ENCODE results near the gene PISD.

PISD gene

DNA sequence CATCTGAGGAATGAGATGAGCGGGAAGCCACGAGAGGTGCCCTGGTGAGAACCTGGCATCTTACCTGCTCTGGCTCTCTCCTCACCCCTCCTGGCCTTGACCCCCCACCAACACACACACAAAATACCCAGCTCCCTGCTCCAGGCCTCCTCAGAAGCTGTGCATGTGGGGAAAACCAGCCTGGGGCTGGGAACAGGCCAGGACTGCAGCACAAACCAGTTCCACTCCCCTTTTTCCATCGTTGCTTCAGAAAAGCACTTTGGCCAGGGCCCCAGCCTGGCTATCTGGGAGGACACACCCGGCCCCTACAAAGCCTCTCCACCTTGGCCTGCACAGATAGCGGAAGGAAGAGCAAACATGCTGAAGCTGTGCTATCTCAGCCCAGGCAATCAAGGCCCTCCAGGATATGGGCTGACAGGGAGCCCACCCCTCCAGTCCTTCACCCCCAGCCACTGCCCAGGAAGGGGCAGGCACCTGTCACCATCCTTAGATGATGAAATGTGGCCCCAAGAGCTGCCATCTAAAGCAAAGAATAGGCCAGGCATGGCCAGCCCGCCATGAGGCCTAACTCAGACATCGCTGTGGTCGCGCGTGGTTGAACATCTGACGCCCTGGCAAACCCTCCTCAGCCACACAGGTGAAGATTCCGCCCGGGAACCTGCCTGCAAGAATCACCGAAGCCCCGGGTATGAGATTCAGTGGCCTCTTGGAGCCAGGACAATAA is 35.4 kb downstream of the PISD start:
- no peak for DNase-seq (ENCODE audit: low read depth in 2 of 2)

DNA sequence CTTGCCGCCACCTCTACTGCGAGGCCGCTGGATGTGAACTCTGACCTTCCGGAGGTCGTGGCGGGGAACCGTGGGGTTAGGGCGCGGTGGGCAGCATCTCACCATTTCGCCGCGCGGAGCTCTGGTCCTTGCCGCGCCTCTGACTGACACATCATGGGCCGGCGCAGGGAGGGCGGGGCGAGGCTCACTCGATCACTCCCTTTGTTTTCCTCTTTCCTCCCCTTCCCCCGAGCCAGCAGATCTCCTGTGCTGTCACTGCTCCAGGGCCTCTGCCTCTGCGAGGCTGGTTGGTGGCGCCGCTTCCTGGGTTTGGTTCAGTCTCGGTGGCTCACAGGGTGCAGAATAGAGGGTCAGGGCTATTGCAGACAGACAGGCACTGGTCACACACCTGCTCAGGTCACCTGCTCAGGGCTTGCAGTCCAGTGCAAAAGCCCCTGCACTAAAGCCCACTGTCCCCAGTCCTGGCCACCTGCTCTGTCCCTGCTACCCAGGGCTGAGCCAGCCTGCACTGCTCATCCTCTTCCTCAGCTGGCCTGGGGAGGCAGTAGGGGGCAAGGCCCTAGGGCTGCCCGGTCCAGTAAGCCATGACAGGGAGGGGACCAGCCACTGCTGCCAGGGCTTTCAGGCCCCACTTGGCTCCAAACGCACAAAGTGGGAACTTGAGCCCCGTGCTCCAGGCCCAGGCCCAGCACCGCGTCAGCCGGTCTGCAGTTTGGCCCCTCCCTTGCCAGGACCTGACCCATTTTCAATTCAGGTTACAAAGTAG is 36.2 kb downstream of the PISD start:
- DNase-seq (ENCODE audit: low read depth in 2 of 2): no peak

DNA sequence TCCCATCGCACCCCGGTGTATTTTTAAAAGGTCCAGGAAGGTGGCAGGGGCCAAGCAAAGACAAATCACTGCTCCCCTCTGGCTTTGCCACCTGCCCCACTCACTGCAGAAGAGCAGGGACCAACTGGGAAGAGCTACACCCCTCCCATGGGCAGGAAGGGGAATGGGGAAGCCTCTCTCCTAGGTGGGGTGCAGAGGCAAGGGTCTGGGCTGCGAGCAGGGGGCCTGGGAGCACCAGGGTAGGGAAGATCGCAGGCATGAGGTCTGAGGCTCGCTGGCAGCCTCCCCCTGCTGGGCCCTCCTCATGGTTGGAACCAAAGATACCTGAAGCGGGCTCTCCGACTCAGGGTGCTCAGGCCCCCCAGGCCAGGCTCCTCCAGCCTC is 36.8 kb downstream of the PISD start:
- no peak for DNase-seq (ENCODE audit: low read depth in 2 of 2)

DNA sequence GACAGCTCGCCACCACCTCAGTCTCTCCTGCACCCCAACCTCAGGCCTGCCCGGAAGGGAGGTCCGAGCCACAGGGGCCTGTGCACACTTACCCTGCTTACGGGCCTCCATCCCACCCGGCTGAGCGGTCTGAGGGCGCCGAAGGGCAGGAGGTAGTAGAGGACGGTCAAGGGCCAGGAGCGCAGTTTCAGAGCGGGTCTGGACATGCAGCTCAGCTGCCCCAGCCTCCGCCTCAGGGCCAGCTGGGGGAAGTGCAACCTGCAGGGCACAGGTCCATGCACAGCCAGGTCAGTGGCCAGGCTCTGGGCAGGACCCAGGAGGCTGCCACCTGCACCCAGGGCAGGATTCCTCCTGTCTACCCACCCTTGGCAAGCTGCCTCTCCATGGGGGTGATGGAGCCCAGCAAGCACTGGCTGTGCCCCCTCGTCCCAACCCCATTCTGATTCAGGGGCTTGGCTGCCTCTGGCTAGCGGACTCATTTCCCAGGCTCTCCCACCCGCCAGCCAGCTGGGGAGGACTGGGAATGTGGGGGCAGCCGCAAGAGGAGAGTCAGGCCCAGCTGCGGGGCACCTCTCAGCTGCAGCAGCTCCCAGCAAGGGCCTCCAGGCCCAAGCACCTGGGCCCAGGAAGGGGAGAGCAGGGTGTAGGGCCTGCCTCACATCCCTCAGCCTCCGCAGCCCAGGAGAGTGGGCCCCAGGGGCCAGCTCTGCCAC is 38.3 kb downstream of the PISD start:
- DNase-seq (ENCODE audit: low read depth in 2 of 2): no peak

GRCh38 chr22:31622980-31623379 is 39.0 kb downstream of the PISD start:
- no peak for DNase-seq (ENCODE audit: low read depth in 2 of 2)

GRCh38 chr22:31621507-31622124 is 40.4 kb downstream of the PISD start:
- no peak for DNase-seq (ENCODE audit: low read depth in 2 of 2)

- DNase-seq (ENCODE audit: low read depth in 2 of 2): no peak
Measured at GRCh38 chr22:31620756-31621480, 41.1 kb downstream of the PISD start.

DNA sequence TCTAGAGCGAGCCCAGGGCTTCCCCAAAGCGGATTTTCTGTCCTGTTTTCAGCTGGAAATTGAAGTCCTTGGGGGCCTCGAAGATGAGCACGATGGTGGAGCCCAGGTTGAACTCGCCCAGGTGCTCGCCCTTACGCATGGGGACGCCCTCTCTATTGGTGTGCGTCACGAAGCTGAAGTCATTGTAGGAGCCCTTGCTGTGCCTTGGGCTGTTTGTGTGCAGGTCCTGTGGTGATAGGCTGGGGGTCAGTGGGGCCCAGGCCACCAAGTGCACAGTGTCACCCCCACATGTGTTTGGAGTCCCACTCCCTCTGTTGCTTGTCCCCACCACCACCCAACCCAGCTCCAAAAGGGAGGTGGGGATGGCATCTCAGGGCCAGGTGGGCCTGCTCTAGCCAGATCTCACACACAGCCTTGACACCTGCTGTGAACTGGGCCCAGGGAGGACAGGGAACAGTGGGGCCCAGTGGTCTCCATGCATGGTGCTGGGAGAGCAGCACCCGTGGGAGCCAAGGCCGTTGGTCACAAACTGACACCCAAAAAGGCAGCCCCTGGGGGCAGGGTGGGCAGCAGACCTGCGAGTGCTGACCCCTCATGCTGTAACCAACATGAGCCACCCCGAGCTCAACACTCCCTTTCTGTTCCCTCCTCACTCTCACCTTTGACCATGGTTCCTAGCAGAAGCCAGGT is 42.3 kb downstream of the PISD start:
- no peak for DNase-seq (ENCODE audit: low read depth in 2 of 2)

- DNase-seq (ENCODE audit: low read depth in 2 of 2): no peak
Measured at GRCh38 chr22:31618471-31619176, 43.4 kb downstream of the PISD start.

DNA sequence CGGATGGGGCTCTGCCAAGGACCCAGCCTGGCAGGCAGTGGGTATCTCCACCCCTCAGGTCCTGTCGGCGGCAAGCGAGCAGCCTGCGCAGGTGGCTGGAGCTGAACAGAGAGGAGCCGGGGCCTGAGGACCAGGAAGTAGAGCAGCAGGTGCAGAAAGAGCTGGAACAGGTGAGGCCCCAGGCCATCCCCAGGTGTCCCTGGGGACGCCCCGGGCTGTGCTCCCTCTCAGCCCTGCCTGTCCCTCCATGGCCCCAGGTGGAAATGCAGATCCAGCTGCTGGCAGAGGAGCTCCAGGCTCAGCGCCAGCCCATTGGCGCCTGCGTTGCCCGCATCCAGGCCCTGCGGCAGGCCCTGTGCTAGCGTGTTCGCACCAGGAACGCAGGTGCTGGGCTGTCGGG is 44.0 kb downstream of the PISD start:
- DNase-seq (ENCODE audit: low read depth in 2 of 2): no peak

DNA sequence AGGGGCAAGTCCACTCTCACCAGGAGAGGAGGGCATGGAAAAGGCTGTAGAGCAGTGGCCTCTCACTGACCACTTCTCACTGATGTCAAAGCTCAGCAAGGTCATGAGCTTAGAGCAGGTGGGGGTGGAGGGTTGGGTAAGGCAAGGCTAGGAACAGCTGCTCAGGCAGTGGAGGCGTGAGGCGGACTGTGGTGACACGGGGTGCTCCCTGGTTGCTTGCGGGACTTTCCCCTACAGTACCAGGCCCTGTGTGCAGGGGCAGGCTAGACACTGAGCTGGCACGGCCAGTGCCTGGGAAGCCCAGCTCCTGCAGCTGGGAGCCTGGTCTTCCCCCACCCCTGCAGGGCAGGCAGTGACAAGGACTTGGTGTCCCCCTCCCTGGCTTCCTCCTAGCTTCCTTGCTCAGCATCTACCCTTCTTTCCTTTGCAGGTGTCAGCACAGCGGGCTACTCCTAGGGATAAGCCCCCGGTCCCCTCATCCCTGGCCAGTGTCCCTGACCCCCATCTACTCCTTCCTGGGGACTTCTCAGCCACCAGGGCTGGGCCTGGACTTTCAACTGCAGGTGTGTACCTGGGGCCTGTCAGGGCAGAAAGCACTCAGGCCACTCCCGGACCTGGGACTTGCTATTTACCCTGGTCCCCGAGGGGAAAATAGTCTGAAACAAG is 45.6 kb downstream of the PISD start:
- no peak for DNase-seq (ENCODE audit: low read depth in 2 of 2)

GRCh38 chr22:31615940-31616314 is 46.1 kb downstream of the PISD start:
- no peak for DNase-seq (ENCODE audit: low read depth in 2 of 2)

DNA sequence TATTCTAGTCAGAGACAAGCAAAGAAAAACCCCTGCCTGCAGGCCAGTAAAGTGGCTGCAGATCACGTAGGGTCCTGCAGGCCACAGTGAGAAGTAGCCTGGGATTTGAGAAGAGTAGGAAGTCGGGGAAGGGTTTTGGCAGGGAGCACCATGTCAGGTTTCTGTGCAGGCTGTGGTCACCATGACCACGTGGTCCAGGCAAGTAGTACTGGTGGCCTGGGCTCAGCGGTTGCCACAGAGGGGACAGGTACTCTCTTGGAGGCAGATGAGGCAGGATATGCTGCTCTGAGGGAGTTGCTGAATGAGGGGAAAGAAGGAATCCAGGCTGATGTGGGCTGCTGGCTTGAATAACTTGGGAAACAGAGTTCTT is 46.5 kb downstream of the PISD start:
- no peak for DNase-seq (ENCODE audit: low read depth in 2 of 2)

DNA sequence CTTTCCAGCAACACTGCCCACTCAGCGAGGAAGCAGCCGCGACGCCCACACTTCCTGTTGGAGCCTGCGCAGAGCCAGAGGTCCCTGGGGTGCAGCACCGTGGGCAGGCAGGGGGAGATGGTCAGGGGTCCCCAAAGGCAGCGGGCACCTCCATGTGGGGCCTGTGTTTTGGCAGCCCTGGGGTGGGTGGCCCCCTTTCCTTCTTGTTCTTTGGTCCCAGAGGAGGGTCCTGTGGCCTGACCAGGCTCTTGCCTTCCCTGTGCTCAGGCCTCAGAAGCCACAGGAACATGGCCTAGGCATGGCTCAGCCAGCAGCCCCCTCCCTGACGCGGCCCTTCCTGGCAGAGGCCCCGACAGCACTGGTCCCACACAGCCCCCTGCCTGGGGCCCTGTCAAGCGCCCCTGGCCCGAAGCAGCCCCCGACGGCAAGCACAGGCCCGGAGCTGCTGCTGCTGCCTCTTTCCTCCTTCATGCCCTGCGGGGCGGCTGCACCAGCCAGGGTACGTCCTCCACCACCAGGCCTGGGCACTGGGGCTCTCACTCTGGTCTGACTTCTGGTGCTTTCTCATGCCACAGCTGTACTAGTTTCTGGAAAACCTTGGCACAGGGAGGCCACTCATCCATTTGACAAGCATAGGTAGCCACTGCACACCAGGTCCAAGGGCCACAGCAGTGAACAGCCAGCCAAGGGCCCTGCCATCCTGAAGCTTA is 47.1 kb downstream of the PISD start:
- no peak for DNase-seq (ENCODE audit: low read depth in 2 of 2)

- no peak for DNase-seq (ENCODE audit: low read depth in 2 of 2)
Measured at GRCh38 chr22:31613904-31614296, 48.1 kb downstream of the PISD start.

GRCh38 chr22:31613286-31613903 is 48.6 kb downstream of the PISD start:
- no peak for DNase-seq (ENCODE audit: low read depth in 2 of 2)

- DNase-seq (ENCODE audit: low read depth in 2 of 2): no peak
Measured at GRCh38 chr22:31612891-31613285, 49.1 kb downstream of the PISD start.

DNA sequence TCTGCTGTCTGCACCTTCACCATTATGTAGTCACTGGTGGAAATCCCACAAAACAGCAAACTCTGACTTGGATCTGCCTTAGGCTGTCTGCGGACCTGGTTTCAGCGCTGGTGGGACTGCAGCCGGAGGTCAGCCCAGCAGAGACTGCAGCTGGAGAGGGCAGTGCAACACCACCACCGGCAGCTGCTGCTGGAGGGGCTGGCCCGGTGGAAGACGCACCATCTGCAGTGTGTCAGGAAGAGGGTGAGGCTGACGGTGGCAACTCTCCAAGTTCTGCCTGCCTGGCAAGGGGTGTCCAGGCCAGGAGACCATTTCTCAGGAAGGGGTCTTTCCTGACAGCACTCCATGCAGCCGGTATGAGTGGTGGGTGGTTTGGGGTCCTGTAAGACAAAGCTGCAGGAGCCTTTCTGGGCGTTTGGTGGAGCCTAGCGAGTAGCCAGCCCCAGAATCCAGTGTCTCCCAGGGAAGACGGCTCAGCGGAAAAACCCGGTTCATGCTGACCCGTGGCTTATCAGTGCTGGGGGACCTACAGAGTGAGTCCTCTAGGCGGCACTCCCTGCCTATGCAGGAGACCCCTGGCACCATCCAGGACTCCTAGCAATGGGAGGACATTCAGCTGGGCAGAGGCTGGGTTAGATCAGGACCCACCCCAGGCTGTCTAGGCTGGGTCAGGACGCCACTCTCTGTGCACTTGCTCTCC is 50.8 kb downstream of the PISD start:
- no peak for DNase-seq (ENCODE audit: low read depth in 2 of 2)

Measured in activated CD8-positive, alpha-beta memory T cell treated with anti-CD3 and anti-CD28 coated beads for 4 hours (primary cell).